Activated CD4-positive, alpha-beta memory T cell treated with anti-CD3 and anti-CD28 coated beads for 36 hours (primary cell): ENCODE measurements around the gene RNF225. TPM values are rescaled to one million over a fixed set of nuclear protein-coding genes. Genes with fewer than 3 reads are reported as not detected.
"Not testable (repeated sequence)": the region's sequence is repeated elsewhere in the genome, so short reads cannot be mapped to it uniquely, and the experiment has no call there.

ENCODE experiments used
- CTCF ChIA-PET: fragments of 350-600 bp; sonication (Branson Sonifier 250); formaldehyde crosslinking; loops from one replicate; lab custom pipeline; 2021; ENCODE audit warnings: antibody characterized with exemption, inconsistent platforms; lab: Charles Lee
- POLR2A ChIA-PET: fragments of 350-600 bp; sonication (Branson Sonifier 250); formaldehyde crosslinking; loops from one replicate; lab custom pipeline; 2021; ENCODE audit warnings: antibody characterized with exemption; lab: Charles Lee
- DNase-seq: peaks from one replicate; pipeline ENCODE4 v3.0.0-alpha.2; 2020
- H3K27ac Mint-ChIP-seq: one replicate; pipeline ENCODE4 v1.8.0; 2021; ENCODE audit warnings: mixed read lengths
- H3K27me3 Mint-ChIP-seq: one replicate; pipeline ENCODE4 v1.8.0; 2021; ENCODE audit warnings: mixed read lengths
- H3K36me3 Mint-ChIP-seq: one replicate; pipeline ENCODE4 v1.8.0; 2021; ENCODE audit warnings: mixed read lengths
- H3K4me1 Mint-ChIP-seq: one replicate; pipeline ENCODE4 v1.8.0; 2021; ENCODE audit warnings: low read depth, mixed read lengths
- H3K4me3 Mint-ChIP-seq: one replicate; pipeline ENCODE4 v1.8.0; 2021; ENCODE audit warnings: mild to moderate bottlenecking, mixed read lengths
- H3K9me3 Mint-ChIP-seq: one replicate; pipeline ENCODE4 v1.8.0; 2021; ENCODE audit warnings: mixed read lengths
- intact Hi-C: fragments of 100-400 bp; cut with micrococcal nuclease; formaldehyde crosslinking; loops from one replicate; pipeline ENCODE4 v1.15.1; 2023
- total RNA-seq, 2 experiments: library from RNA; stranded (reverse); gene quantifications; one replicate each; pipeline ENCODE4 v1.2.3, GENCODE V29; 2021

The RNF225 gene
- total RNA-seq, 2 experiments from 2014 or later: 0.21 to 0.31 TPM

DNA sequence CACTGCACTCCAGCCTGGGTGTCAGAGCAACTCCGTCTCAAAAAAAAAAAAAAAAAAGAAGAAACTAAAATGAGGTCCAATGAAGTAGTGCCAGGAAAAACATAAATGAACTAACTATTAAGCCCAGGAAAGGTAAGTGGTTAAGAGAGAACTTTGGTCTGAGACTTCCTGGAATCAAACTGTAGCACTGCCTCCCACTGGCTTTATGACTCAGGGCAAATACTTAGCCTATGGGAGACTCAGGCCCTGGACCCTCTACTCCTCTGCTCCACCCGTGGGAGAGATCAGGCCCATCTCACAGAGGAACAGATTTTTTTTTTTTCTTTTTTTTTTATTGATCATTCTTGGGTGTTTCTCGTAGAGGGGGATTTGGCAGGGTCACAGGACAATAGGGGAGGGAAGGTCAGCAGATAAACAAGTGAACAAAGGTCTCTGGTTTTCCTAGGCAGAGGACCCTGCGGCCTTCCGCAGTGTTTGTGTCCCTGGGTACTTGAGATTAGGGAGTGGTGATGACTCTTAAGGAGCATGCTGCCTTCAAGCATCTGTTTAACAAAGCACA, 8.5 kb downstream of the RNF225 start:
- H3K4me1 Mint-ChIP-seq: peaks cover 30% of the 10 kb centered on the region
- H3K4me3 Mint-ChIP-seq, POLR2A ChIA-PET, H3K27ac Mint-ChIP-seq, CTCF ChIA-PET, H3K36me3 Mint-ChIP-seq, H3K27me3 Mint-ChIP-seq, DNase-seq, H3K9me3 Mint-ChIP-seq: not testable (repeated sequence)
- intact Hi-C loops: loop anchor here (10.0 kb wide), 1 partner anchor 489 kb away; the partner anchor contains the start of gene ZNF417

- Mint-ChIP-seq H3K27ac (peak overlapping the region; percentile 95), H3K27me3 (no peaks in the 10 kb centered on the region), H3K9me3 (no peaks in the 10 kb centered on the region), H3K4me3 (peak overlapping the region; percentile 83), H3K36me3 (peaks cover 2% of the 10 kb centered on the region), H3K4me1 (peaks cover 29% of the 10 kb centered on the region)
- DNase-seq: no peak
- ChIA-PET POLR2A (interaction anchor here (1.1 kb wide), 1 partner anchor 45 kb away, joined by 4 read pairs; the partner anchor contains the start of gene ZNF497), CTCF (interaction anchor here (1.0 to 2.1 kb wide), 2 partner anchors 112 to 174 kb away, joined by 3 to 5 read pairs; partner anchors contain the start of gene ZBTB45)
- intact Hi-C loops: loop anchor here (5.0 to 10.0 kb wide), 4 partner anchors 35 to 492 kb away; partner anchors contain the start of genes ZNF132, ZNF417 and ZSCAN22
These were observed 11.6 kb downstream of the RNF225 start for GRCh38 chr19:58406818-58407657.

- intact Hi-C loops: loop anchor here (1.0 to 10.0 kb wide), 7 partner anchors 20 to 493 kb away; partner anchors contain the start of genes RPS5, ZNF132, ZNF324B and ZNF417
- Mint-ChIP-seq H3K4me3 (peak overlapping the region; percentile 83), H3K27ac (peak overlapping the region; percentile 95), H3K4me1 (peaks cover 29% of the 10 kb centered on the region), H3K27me3 (no peaks in the 10 kb centered on the region), H3K9me3 (no peaks in the 10 kb centered on the region), H3K36me3 (peaks cover 3% of the 10 kb centered on the region)
- DNase-seq: peak; percentile 32
- ChIA-PET CTCF (interaction anchor here (1.0 to 2.1 kb wide), 3 partner anchors 62 to 112 kb away, joined by 3 to 5 read pairs (median 3); partner anchors contain the start of gene ZBTB45), POLR2A (interaction anchor here (1.0 to 1.2 kb wide), 5 partner anchors 20 to 168 kb away, joined by 3 to 4 read pairs (median 4); partner anchors contain the start of genes ZNF497 and ZNF837)
These were observed 12.2 kb downstream of the RNF225 start for GRCh38 chr19:58407658-58408151.

DNA sequence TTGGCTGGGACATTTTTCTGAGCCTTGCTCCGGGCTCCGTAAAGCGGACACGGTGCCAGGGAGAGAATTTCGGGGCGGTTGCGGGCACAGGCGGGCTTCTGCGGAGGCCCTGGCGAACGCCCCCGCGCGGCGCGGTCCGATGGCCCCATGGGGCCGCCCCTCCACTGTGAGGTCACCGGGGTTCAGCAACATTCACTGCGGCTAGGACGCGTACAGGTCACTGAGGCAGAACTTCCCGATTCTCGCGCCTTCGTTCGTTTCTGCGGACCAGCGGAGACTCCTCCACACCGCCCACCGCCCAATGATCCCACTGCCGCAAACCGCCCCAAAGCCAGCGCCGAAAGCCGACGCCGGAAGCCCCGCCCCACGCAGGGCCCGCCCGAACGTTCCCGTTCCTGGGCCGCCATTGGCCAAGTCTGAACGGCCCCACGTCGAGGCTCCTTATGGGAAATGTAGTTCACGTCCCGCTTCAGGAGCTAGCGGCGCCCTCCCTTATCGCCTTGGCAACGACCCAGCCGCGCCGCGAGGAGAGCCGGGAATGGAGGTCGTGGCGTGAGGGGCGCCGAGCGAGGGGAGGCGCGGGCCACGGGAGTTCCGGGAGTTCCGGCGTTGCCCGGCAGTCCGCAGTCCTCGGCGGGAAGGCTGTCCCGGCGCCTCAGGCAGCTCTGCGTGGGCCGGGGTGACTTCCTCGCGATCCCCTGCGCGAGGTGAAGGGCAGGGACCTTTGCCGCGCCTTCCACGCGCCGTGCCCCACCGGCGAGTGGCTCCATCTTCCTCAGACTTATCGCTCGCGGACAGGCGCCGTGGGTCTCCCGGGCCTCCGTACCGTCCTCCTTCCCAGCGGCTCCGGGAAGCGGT, 12.9 kb downstream of the RNF225 start, which contains the start of gene ZNF584:
ZNF584 (plus strand) TSS at position 498 of the 858 bp plus-strand sequence. CDS start 499 bp downstream, outside the sequence.
- peaks cover 31% of the 10 kb centered on the region for H3K4me1 Mint-ChIP-seq
- POLR2A ChIA-PET: interaction anchor here (0.6 to 1.2 kb wide), 8 partner anchors 21 to 167 kb away, joined by 3 to 4 read pairs (median 3); partner anchors contain the start of genes ZNF324, ZNF497 and ZNF837
- intact Hi-C loops: loop anchor here (1.0 to 10.0 kb wide), 7 partner anchors 21 to 494 kb away; partner anchors contain the start of genes RPS5, ZNF132, ZNF324B and ZNF417

DNA sequence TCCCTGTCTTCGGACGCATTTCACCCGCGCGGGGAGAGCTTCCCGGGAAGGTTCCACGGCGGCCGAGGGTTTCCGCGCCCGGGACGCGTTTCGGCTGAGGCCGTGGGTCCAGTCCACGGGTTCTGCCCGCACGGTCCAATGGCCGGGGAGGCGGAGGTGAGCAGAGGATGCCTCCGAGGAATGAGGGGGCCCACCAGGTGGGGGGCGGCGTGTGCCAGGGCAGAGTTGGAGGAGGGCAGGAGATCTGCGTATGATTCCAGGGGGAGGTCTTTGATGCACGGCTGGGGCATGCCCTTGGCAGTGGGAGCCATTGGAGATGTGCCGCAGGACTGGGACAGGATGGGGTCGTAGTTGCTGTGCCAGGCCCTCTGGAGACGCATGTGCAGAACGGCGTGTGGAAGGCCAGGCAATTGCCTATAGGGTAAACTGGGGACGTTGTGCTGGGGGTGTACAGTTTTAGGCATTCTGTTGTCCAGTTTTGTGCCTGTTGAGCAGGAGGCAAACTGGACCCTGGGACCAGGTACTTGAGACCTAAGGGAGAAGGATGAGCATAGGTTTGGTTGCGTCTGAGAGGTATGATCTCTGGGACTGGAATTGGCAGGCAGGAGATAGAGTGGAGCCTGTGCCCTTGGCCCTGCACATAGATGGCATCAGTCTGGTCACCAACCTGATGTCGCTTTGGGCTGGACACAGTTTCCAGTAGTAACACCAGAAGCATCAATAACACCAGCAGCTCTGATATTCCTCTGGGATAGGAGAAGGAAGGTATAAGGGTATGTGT, 13.7 kb downstream of the RNF225 start:
- DNase-seq: peak; percentile 46

More for the DNA sequence above, 12.9 kb downstream of the RNF225 start, which contains the start of gene ZNF584:
- no peaks in the 10 kb centered on the region for H3K9me3 Mint-ChIP-seq
- H3K36me3 Mint-ChIP-seq: peaks cover 3% of the 10 kb centered on the region
- peak within 1 kb of the TSS; percentile 95 for H3K27ac Mint-ChIP-seq
- CTCF ChIA-PET: interaction anchor here (0.8 to 2.1 kb wide), 4 partner anchors 61 to 112 kb away, joined by 3 to 5 read pairs (median 3); partner anchors contain the start of gene ZBTB45
- peak within 1 kb of the TSS; percentile 83 for H3K4me3 Mint-ChIP-seq
- peak; percentile 97 for DNase-seq
- H3K27me3 Mint-ChIP-seq: no peaks in the 10 kb centered on the region

GRCh38 chr19:58416604-58417003, 21.1 kb downstream of the RNF225 start:
- POLR2A ChIA-PET: no interaction called here
- no peak for DNase-seq
- peaks cover 2% of the 10 kb centered on the region for H3K4me1 Mint-ChIP-seq
- no peak overlapping the region for H3K27ac Mint-ChIP-seq
- CTCF ChIA-PET: no interaction called here
- no peak overlapping the region for H3K4me3 Mint-ChIP-seq
- H3K27me3 Mint-ChIP-seq: no peaks in the 10 kb centered on the region
- H3K9me3 Mint-ChIP-seq: peaks cover 2% of the 10 kb centered on the region
- intact Hi-C loops: no loop called here
- H3K36me3 Mint-ChIP-seq: peaks cover 44% of the 10 kb centered on the region

More for the DNA sequence above, 13.7 kb downstream of the RNF225 start:
- POLR2A ChIA-PET: interaction anchor here (0.6 to 1.2 kb wide), 9 partner anchors 9 to 167 kb away, joined by 3 to 4 read pairs (median 3); partner anchors contain the start of genes ZNF324 and ZNF837
- intact Hi-C loops: loop anchor here (5.0 to 10.0 kb wide), 4 partner anchors 33 to 494 kb away; partner anchors contain the start of genes ZNF132, ZNF417 and ZSCAN22
- CTCF ChIA-PET: interaction anchor here (0.7 to 1.0 kb wide), 4 partner anchors 17 to 111 kb away, joined by 3 read pairs; partner anchors contain the start of gene ZBTB45
- Mint-ChIP-seq H3K4me3 (peak overlapping the region; percentile 83), H3K36me3 (peaks cover 3% of the 10 kb centered on the region), H3K27ac (no peak overlapping the region), H3K9me3 (no peaks in the 10 kb centered on the region), H3K4me1 (peaks cover 26% of the 10 kb centered on the region), H3K27me3 (no peaks in the 10 kb centered on the region)

- Mint-ChIP-seq H3K36me3 (peaks cover 44% of the 10 kb centered on the region), H3K4me1 (peaks cover 2% of the 10 kb centered on the region), H3K27ac (no peak overlapping the region), H3K4me3 (no peak overlapping the region), H3K9me3 (peaks cover 2% of the 10 kb centered on the region), H3K27me3 (no peaks in the 10 kb centered on the region)
- ChIA-PET CTCF (no interaction called here), POLR2A (no interaction called here)
- DNase-seq: no peak
- intact Hi-C loops: no loop called here
These were observed 21.6 kb downstream of the RNF225 start for GRCh38 chr19:58417071-58417470.

DNA sequence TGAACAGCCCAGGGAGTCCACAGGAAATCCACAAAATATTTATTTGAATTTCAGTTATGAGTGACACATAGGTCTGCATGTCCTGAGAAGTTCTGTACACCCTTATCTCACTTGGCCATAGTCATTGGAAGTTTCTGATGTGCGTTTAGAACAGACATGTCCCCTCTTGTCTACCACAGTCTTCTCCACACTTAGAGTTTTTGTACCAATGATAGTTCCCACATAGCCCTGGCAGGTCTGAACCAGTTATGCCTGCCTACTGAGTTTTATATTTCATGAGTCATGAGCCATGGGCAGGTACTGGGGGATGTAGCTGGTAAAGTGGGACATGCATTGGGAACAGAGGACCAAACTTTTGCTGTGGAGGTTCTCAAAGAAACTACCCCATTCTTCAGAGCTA, 33.2 kb downstream of the RNF225 start:
- POLR2A ChIA-PET: no interaction called here

DNA sequence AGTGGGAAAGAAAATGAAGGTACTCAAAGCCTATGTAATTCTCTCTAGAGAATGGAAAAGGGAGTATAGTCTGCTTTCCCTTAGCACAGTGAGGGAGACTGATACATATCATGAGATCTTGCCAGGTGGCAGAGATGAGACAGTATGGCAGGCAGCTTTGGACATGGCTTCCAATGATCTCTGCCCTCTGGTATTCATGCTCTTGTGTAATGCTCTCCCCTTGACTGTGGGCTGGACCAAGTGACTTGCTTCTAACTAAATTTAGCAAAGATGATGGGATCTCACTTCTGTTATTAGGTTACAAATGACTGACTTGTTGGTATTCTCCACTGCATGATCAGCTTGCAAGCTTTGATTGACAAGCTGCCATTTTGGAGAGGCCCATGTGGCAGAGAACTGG, 34.3 kb downstream of the RNF225 start:
- POLR2A ChIA-PET: interaction anchor here (0.7 kb wide), 1 partner anchor 20 kb away, joined by 3 read pairs; no protein-coding TSS in a partner anchor

More for the DNA sequence above, 33.2 kb downstream of the RNF225 start:
- Mint-ChIP-seq H3K4me1 (no peaks in the 10 kb centered on the region), H3K9me3 (peaks cover 63% of the 10 kb centered on the region), H3K27me3 (no peaks in the 10 kb centered on the region), H3K27ac (no peak overlapping the region), H3K4me3 (no peak overlapping the region), H3K36me3 (peaks cover 42% of the 10 kb centered on the region)
- DNase-seq: no peak
- intact Hi-C loops: no loop called here
- CTCF ChIA-PET: no interaction called here

GRCh38 chr19:58434217-58434616, 38.8 kb downstream of the RNF225 start:
- Mint-ChIP-seq H3K27ac (no peak overlapping the region), H3K4me3 (no peak overlapping the region), H3K36me3 (peaks cover 90% of the 10 kb centered on the region), H3K9me3 (peaks cover 90% of the 10 kb centered on the region), H3K27me3 (no peaks in the 10 kb centered on the region), H3K4me1 (peaks cover 13% of the 10 kb centered on the region)
- intact Hi-C loops: no loop called here
- POLR2A ChIA-PET: no interaction called here
- CTCF ChIA-PET: no interaction called here
- no peak for DNase-seq

More for the DNA sequence above, 34.3 kb downstream of the RNF225 start:
- Mint-ChIP-seq H3K4me3 (no peak overlapping the region), H3K4me1 (no peaks in the 10 kb centered on the region), H3K27ac (no peak overlapping the region), H3K36me3 (peaks cover 53% of the 10 kb centered on the region), H3K9me3 (peaks cover 74% of the 10 kb centered on the region), H3K27me3 (no peaks in the 10 kb centered on the region)
- no peak for DNase-seq
- CTCF ChIA-PET: no interaction called here
- intact Hi-C loops: no loop called here
